Smooth muscle cell (in vitro differentiated cells): ENCODE data around the gene THAP4. TPM values are rescaled to one million over a fixed set of nuclear protein-coding genes. Genes with fewer than 3 reads are reported as not detected.

Source experiments
- DNase-seq: peaks from one replicate; lab custom pipeline; 2025; ENCODE audit not compliant: unreplicated experiment; lab: John Stamatoyannopoulos, UW
- H2AFZ ChIP-seq: fragments of 200-600 bp; sonication (generic); 2 replicates; pipeline ENCODE4 v1.6.0; 2016; ENCODE audit warnings: antibody characterized with exemption, low read depth, mild to moderate bottlenecking
- H3F3A ChIP-seq: fragments of 200-600 bp; sonication (generic); 2 replicates; pipeline ENCODE4 v1.6.0; 2017; ENCODE audit warnings: antibody characterized with exemption, low read depth
- H3K27ac ChIP-seq: fragments of 200-600 bp; sonication (generic); 2 replicates; pipeline ENCODE4 v1.5.1; 2016; ENCODE audit warnings: low read depth, mild to moderate bottlenecking
- H3K27me3 ChIP-seq: fragments of 200-600 bp; sonication (generic); 2 replicates; pipeline ENCODE4 v1.6.1; 2016; ENCODE audit warnings: low read depth, mild to moderate bottlenecking
- H3K36me3 ChIP-seq: fragments of 200-600 bp; sonication (generic); 2 replicates; pipeline ENCODE4 v1.5.1; 2016; ENCODE audit warnings: low read depth
- H3K4me1 ChIP-seq: fragments of 200-600 bp; sonication (generic); 2 replicates; pipeline ENCODE4 v1.5.1; 2016; ENCODE audit warnings: low read depth
- H3K4me2 ChIP-seq: fragments of 200-600 bp; sonication (generic); 2 replicates; pipeline ENCODE4 v1.6.0; 2016; ENCODE audit warnings: mild to moderate bottlenecking
- H3K4me3 ChIP-seq: fragments of 200-600 bp; sonication (generic); 2 replicates; pipeline ENCODE4 v1.5.1; 2016; ENCODE audit warnings: mild to moderate bottlenecking
- H3K79me2 ChIP-seq: fragments of 200-600 bp; sonication (generic); 2 replicates; pipeline ENCODE4 v1.6.0; 2016; ENCODE audit warnings: low read depth, mild to moderate bottlenecking
- H3K9ac ChIP-seq: fragments of 200-600 bp; sonication (generic); 2 replicates; pipeline ENCODE4 v1.6.0; 2016; ENCODE audit warnings: low read depth
- H3K9me3 ChIP-seq: fragments of 200-600 bp; sonication (generic); replicated peaks from 2 replicates; pipeline ENCODE4 v1.5.1; 2016; ENCODE audit warnings: low read depth
- H4K20me1 ChIP-seq: fragments of 200-600 bp; sonication (generic); 2 replicates; pipeline ENCODE4 v1.6.0; 2016; ENCODE audit warnings: low read depth
- CTCF ChIP-seq: fragments of 200-600 bp; sonication (generic); IDR thresholded peaks from 2 replicates; pipeline ENCODE4 v1.5.1; 2017; ENCODE audit warnings: borderline replicate concordance, mild to moderate bottlenecking, antibody characterized with exemption; ENCODE audit not compliant: insufficient read depth, poor library complexity, severe bottlenecking
- WGBS: methylation state at CpG from one replicate; pipeline ENCODE4 v1.1.7; 2016; ENCODE audit warnings: low lambda C conversion rate; 5-methylcytosine and 5-hydroxymethylcytosine counted together
- polyA plus RNA-seq: library from polyadenylated mRNA; unstranded; fragments of >200 nt; fragmentation: Nextera tagmentation; extraction: Ambion mirVana; gene quantifications from 2 replicates; pipeline ENCODE4 v1.2.1, GENCODE V29; 2016
- total RNA-seq: library from RNA; depleted of rRNA; stranded (reverse); fragments of >200 nt; gene quantifications from 2 replicates; pipeline ENCODE4 v1.2.3, GENCODE V29; 2014

Gene THAP4
- 20.8 and 23.1 TPM in 2 replicates for total RNA-seq
- polyA plus RNA-seq, result 38.8 and 47.2 TPM in 2 replicates

GRCh38 chr2:241637018-241637794 lies at the start of gene THAP4, which contains the start of gene ATG4B:
Gene THAP4 (minus strand): TSS chr2:241637158. CDS start chr2:241637017, 141 bp downstream.
Gene ATG4B (plus strand): TSS chr2:241637693. CDS start chr2:241637715, 22 bp downstream.
- H3K27me3 ChIP-seq, result no peaks in the 10 kb centered on the region
- TF ChIP-seq CTCF, result no peak
- peaks cover 15% of the 10 kb centered on the region for H3K4me1 ChIP-seq
- H3K36me3 ChIP-seq, result no peaks in the 10 kb centered on the region
- peaks cover 4% of the 10 kb centered on the region for H3F3A ChIP-seq
- H3K79me2 ChIP-seq, result peaks cover 88% of the 10 kb centered on the region
- DNase-seq, result peak; percentile 82
- H3K4me3 ChIP-seq, result peak within 1 kb of the TSS; percentile 99
- H3K9me3 ChIP-seq, result no peaks in the 10 kb centered on the region
- peak within 1 kb of the TSS; percentile 99 for H3K27ac ChIP-seq
- peak within 1 kb of the TSS; percentile 97 for H2AFZ ChIP-seq
- H3K4me2 ChIP-seq, result peak within 1 kb of the TSS; percentile 95
- H4K20me1 ChIP-seq, result peaks cover 71% of the 10 kb centered on the region
- WGBS, result 1% methylated on average over 68 of the region's 123 CpGs
- peak within 1 kb of the TSS; percentile 98 for H3K9ac ChIP-seq

GRCh38 chr2:241686324-241686649 lies 49.3 kb upstream of the THAP4 start:
- peak overlapping the region; percentile 98 for H3K4me2 ChIP-seq
- 1% methylated on average over 37 of the region's 37 CpGs for WGBS
- no peak for TF ChIP-seq CTCF

GRCh38 chr2:241680827-241681599 lies 44.1 kb upstream of the THAP4 start:
- Histone ChIP-seq H3K9me3 (no peaks in the 10 kb centered on the region), H3K4me1 (no peaks in the 10 kb centered on the region), H3K36me3 (no peaks in the 10 kb centered on the region), H3K27me3 (no peaks in the 10 kb centered on the region), H3K9ac (peak overlapping the region; percentile 64), H3K4me3 (no peak overlapping the region), H3K79me2 (peaks cover 21% of the 10 kb centered on the region), H3F3A (peaks cover 6% of the 10 kb centered on the region), H3K4me2 (no peak overlapping the region), H4K20me1 (peaks cover 6% of the 10 kb centered on the region), H3K27ac (peak overlapping the region; percentile 89), H2AFZ (no peak overlapping the region)
- TF ChIP-seq CTCF, result no peak
- WGBS, result 73% methylated on average over 14 of the region's 14 CpGs
- DNase-seq, result no peak

More at GRCh38 chr2:241686324-241686649, 49.3 kb upstream of the THAP4 start:
- H3F3A ChIP-seq, result peaks cover 3% of the 10 kb centered on the region
- H4K20me1 ChIP-seq, result peaks cover 7% of the 10 kb centered on the region
- no peak for DNase-seq
- H3K4me3 ChIP-seq, result peak overlapping the region; percentile 84
- peaks cover 6% of the 10 kb centered on the region for H3K4me1 ChIP-seq
- H3K27ac ChIP-seq, result peak overlapping the region; percentile 90
- no peaks in the 10 kb centered on the region for H3K27me3 ChIP-seq
- peak overlapping the region; percentile 56 for H2AFZ ChIP-seq
- no peaks in the 10 kb centered on the region for H3K36me3 ChIP-seq
- peaks cover 29% of the 10 kb centered on the region for H3K79me2 ChIP-seq
- peak overlapping the region; percentile 93 for H3K9ac ChIP-seq
- H3K9me3 ChIP-seq, result no peaks in the 10 kb centered on the region
